Loucy (cell line): ENCODE results near the gene AHNAK.

ENCODE experiments used
- H2AFZ ChIP-seq: fragments of 200-600 bp; sonication (generic); 2 replicates; pipeline ENCODE4 v1.6.0; 2016; ENCODE audit warnings: antibody characterized with exemption, mild to moderate bottlenecking, low read length, moderate library complexity
- H3F3A ChIP-seq: fragments of 200-600 bp; 2 replicates; pipeline ENCODE4 v1.6.0; 2016; ENCODE audit warnings: antibody characterized with exemption, low read depth, mild to moderate bottlenecking
- H3K27me3 ChIP-seq: fragments of 200-600 bp; sonication (generic); 2 replicates; pipeline ENCODE4 v1.6.1; 2014; ENCODE audit warnings: low read length, mild to moderate bottlenecking; ENCODE audit not compliant: insufficient read depth, poor library complexity, severe bottlenecking
- H3K36me3 ChIP-seq: fragments of 200-600 bp; sonication (generic); 2 replicates; pipeline ENCODE4 v1.6.1; 2016; ENCODE audit warnings: low read length; ENCODE audit not compliant: insufficient read depth
- H3K4me1 ChIP-seq: fragments of 200-600 bp; sonication (generic); 2 replicates; pipeline ENCODE4 v1.5.1; 2014; ENCODE audit warnings: low read length, mild to moderate bottlenecking; ENCODE audit not compliant: insufficient read depth, poor library complexity, severe bottlenecking
- H3K4me2 ChIP-seq: fragments of 200-600 bp; sonication (generic); 2 replicates; pipeline ENCODE4 v1.6.0; 2014; ENCODE audit warnings: antibody characterized with exemption, low read length, low read depth, mild to moderate bottlenecking; ENCODE audit not compliant: poor library complexity, severe bottlenecking
- H3K4me3 ChIP-seq: fragments of 200-600 bp; sonication (generic); 2 replicates; pipeline ENCODE4 v1.5.1; 2014; ENCODE audit warnings: low read length, mild to moderate bottlenecking, mixed read lengths; ENCODE audit not compliant: poor library complexity, severe bottlenecking
- H3K79me2 ChIP-seq: fragments of 200-600 bp; sonication (generic); 2 replicates; pipeline ENCODE4 v1.6.1; 2014; ENCODE audit warnings: low read length; ENCODE audit not compliant: insufficient read depth
- H3K9ac ChIP-seq: fragments of 200-600 bp; sonication (generic); 2 replicates; pipeline ENCODE4 v1.6.0; 2014; ENCODE audit warnings: mild to moderate bottlenecking, low read depth, low read length, moderate library complexity; ENCODE audit not compliant: poor library complexity, severe bottlenecking
- H3K9me2 ChIP-seq: fragments of 200-600 bp; sonication (generic); replicated peaks from 2 replicates; pipeline ENCODE4 v1.6.1; 2016; ENCODE audit warnings: low read depth, low read length, mixed read lengths
- H3K9me3 ChIP-seq: fragments of 200-600 bp; sonication (generic); 2 replicates; pipeline ENCODE4 v1.6.1; 2014; ENCODE audit warnings: mild to moderate bottlenecking, antibody characterized with exemption, low read length, low read depth; ENCODE audit not compliant: insufficient read depth
- H4K20me1 ChIP-seq: fragments of 200-600 bp; sonication (generic); 2 replicates; pipeline ENCODE4 v1.6.0; 2014; ENCODE audit warnings: antibody characterized with exemption, low read length, mild to moderate bottlenecking; ENCODE audit not compliant: insufficient read depth, poor library complexity, severe bottlenecking
- EZH2phosphoT487 ChIP-seq: fragments of 200-600 bp; IDR thresholded peaks from 2 replicates; pipeline ENCODE4 v1.6.1; 2018; ENCODE audit warnings: antibody characterized with exemption, mild to moderate bottlenecking, moderate library complexity, borderline replicate concordance
- TF ChIP-seq, protein P1 (sequence below): fragments of 200-600 bp; sonication (generic); conservative IDR thresholded peaks from 2 replicates; pipeline ENCODE4 v1.5.1; 2014; ENCODE audit warnings: mild to moderate bottlenecking, antibody characterized with exemption, low read length

The AHNAK gene

GRCh38 chr11:62593434-62594044 lies 46.9 kb upstream of the AHNAK start:
- TF ChIP-seq, protein P1, sequence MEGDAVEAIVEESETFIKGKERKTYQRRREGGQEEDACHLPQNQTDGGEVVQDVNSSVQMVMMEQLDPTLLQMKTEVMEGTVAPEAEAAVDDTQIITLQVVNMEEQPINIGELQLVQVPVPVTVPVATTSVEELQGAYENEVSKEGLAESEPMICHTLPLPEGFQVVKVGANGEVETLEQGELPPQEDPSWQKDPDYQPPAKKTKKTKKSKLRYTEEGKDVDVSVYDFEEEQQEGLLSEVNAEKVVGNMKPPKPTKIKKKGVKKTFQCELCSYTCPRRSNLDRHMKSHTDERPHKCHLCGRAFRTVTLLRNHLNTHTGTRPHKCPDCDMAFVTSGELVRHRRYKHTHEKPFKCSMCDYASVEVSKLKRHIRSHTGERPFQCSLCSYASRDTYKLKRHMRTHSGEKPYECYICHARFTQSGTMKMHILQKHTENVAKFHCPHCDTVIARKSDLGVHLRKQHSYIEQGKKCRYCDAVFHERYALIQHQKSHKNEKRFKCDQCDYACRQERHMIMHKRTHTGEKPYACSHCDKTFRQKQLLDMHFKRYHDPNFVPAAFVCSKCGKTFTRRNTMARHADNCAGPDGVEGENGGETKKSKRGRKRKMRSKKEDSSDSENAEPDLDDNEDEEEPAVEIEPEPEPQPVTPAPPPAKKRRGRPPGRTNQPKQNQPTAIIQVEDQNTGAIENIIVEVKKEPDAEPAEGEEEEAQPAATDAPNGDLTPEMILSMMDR: peak; percentile 89
- TF ChIP-seq EZH2phosphoT487: no peak
- H3K9ac ChIP-seq: no peak overlapping the region
- H3K27me3 ChIP-seq: no peaks in the 10 kb centered on the region
- H3K4me2 ChIP-seq: peak overlapping the region; percentile 87
- peaks cover 12% of the 10 kb centered on the region for H3F3A ChIP-seq
- H3K36me3 ChIP-seq: peaks cover 52% of the 10 kb centered on the region; the same call in 1 of the 2 replicates
- H3K4me3 ChIP-seq: peak overlapping the region; percentile 93
- peaks cover 26% of the 10 kb centered on the region for H3K4me1 ChIP-seq
- no peaks in the 10 kb centered on the region for H3K9me3 ChIP-seq
- H3K9me2 ChIP-seq: no peaks in the 10 kb centered on the region
- H4K20me1 ChIP-seq: peaks cover 36% of the 10 kb centered on the region
- no peak overlapping the region for H2AFZ ChIP-seq
- H3K79me2 ChIP-seq: peaks cover 63% of the 10 kb centered on the region

- peak overlapping the region; percentile 78 for H3K9ac ChIP-seq
- no peak overlapping the region for H2AFZ ChIP-seq
- TF ChIP-seq EZH2phosphoT487: no peak
- TF ChIP-seq, protein P1: no peak
- H3K4me1 ChIP-seq: peaks cover 21% of the 10 kb centered on the region
- peak overlapping the region; percentile 93 for H3K4me3 ChIP-seq
- H3K36me3 ChIP-seq: peaks cover 48% of the 10 kb centered on the region; the same call in 1 of the 2 replicates
- H3K79me2 ChIP-seq: peaks cover 63% of the 10 kb centered on the region
- no peaks in the 10 kb centered on the region for H3K27me3 ChIP-seq
- H3F3A ChIP-seq: peaks cover 12% of the 10 kb centered on the region
- H3K9me3 ChIP-seq: no peaks in the 10 kb centered on the region
- H3K9me2 ChIP-seq: no peaks in the 10 kb centered on the region
- H3K4me2 ChIP-seq: peak overlapping the region; percentile 87
- peaks cover 30% of the 10 kb centered on the region for H4K20me1 ChIP-seq
Observed at GRCh38 chr11:62592989-62593421, 46.4 kb upstream of the AHNAK start.

GRCh38 chr11:62592146-62592815 lies 45.7 kb upstream of the AHNAK start:
- Histone ChIP-seq H3K4me1 (peaks cover 26% of the 10 kb centered on the region), H2AFZ (peak overlapping the region; percentile 68), H3K4me2 (peak overlapping the region; percentile 87), H3K9ac (peak overlapping the region; percentile 78), H3K9me3 (no peaks in the 10 kb centered on the region), H3F3A (peaks cover 12% of the 10 kb centered on the region), H3K9me2 (no peaks in the 10 kb centered on the region), H3K79me2 (peaks cover 63% of the 10 kb centered on the region), H4K20me1 (peaks cover 23% of the 10 kb centered on the region), H3K4me3 (peak overlapping the region; percentile 93), H3K27me3 (no peaks in the 10 kb centered on the region), H3K36me3 (peaks cover 40% of the 10 kb centered on the region; the same call in 1 of the 2 replicates)
- TF ChIP-seq, protein P1: no peak
- no peak for TF ChIP-seq EZH2phosphoT487
